GM23338 (cell line): ENCODE measurements around the gene AMELY. TPM values are rescaled to one million over a fixed set of nuclear protein-coding genes. Genes with fewer than 3 reads are reported as not detected.

Source experiments
- ATAC-seq: fragments of 200-7000 bp; cut with Tn5 transposase; 3 replicates; pipeline ENCODE4 v1.9.1; 2020
- DNase-seq: peaks from one replicate; pipeline ENCODE4 v3.0.0-alpha.2; 2015; ENCODE audit warnings: low spot score
- H2AFZ ChIP-seq: fragments of 200-600 bp; sonication (generic); 2 replicates; pipeline ENCODE4 v1.8.0; 2016; ENCODE audit warnings: antibody characterized with exemption, mild to moderate bottlenecking, moderate library complexity
- H3F3A ChIP-seq: fragments of 200-600 bp; sonication (generic); replicated peaks from 2 replicates; pipeline ENCODE4 v1.8.0; 2017; ENCODE audit warnings: antibody characterized with exemption, mixed run types, low read depth
- H3K27ac ChIP-seq: fragments of 200-600 bp; sonication (generic); 2 replicates; pipeline ENCODE4 v1.6.1; 2016; ENCODE audit warnings: low read depth
- H3K27me3 ChIP-seq: fragments of 200-600 bp; sonication (generic); 2 replicates; pipeline ENCODE4 v1.8.0; 2016; ENCODE audit warnings: mild to moderate bottlenecking, mixed run types, moderate library complexity; ENCODE audit not compliant: insufficient read depth
- H3K36me3 ChIP-seq: fragments of 200-600 bp; sonication (generic); 2 replicates; pipeline ENCODE4 v1.8.0; 2016; ENCODE audit warnings: mild to moderate bottlenecking; ENCODE audit not compliant: insufficient read depth
- H3K4me1 ChIP-seq: fragments of 200-600 bp; sonication (generic); 2 replicates; pipeline ENCODE4 v1.8.0; 2016; ENCODE audit warnings: mild to moderate bottlenecking, moderate library complexity; ENCODE audit not compliant: insufficient read depth
- H3K4me2 ChIP-seq: fragments of 200-600 bp; sonication (generic); 2 replicates; pipeline ENCODE4 v1.7.1; 2017; ENCODE audit warnings: mixed run types
- H3K4me3 ChIP-seq: fragments of 200-600 bp; sonication (generic); 2 replicates; pipeline ENCODE4 v1.6.1; 2016; ENCODE audit warnings: mixed run types
- H3K79me2 ChIP-seq: fragments of 200-600 bp; sonication (generic); replicated peaks from 2 replicates; pipeline ENCODE4 v1.8.0; 2017; ENCODE audit warnings: mild to moderate bottlenecking; ENCODE audit not compliant: insufficient read depth
- H3K9me2 ChIP-seq: fragments of 200-600 bp; sonication (generic); 2 replicates; pipeline ENCODE4 v1.8.0; 2017; ENCODE audit not compliant: insufficient read depth
- H4K20me1 ChIP-seq: fragments of 200-600 bp; sonication (generic); replicated peaks from 2 replicates; pipeline ENCODE4 v1.8.0; 2017; ENCODE audit warnings: mild to moderate bottlenecking; ENCODE audit not compliant: insufficient read depth
- H3K27ac Mint-ChIP-seq: 2 replicates; pipeline ENCODE4 v1.8.0; 2020; ENCODE audit warnings: inconsistent platforms, mild to moderate bottlenecking, moderate library complexity, mixed read lengths
- H3K27me3 Mint-ChIP-seq: 3 replicates; pipeline ENCODE4 v1.8.0; 2022; ENCODE audit warnings: low read depth, mild to moderate bottlenecking, moderate library complexity, mixed read lengths, inconsistent platforms; ENCODE audit not compliant: insufficient read depth, poor library complexity
- H3K36me3 Mint-ChIP-seq: 3 replicates; pipeline ENCODE4 v1.8.0; 2021; ENCODE audit warnings: low read depth, mild to moderate bottlenecking, inconsistent platforms, moderate library complexity, mixed read lengths
- H3K4me1 Mint-ChIP-seq: 3 replicates; pipeline ENCODE4 v1.8.0; 2020; ENCODE audit warnings: mild to moderate bottlenecking, inconsistent platforms, mixed read lengths
- H3K4me3 Mint-ChIP-seq: 3 replicates; pipeline ENCODE4 v1.8.0; 2021; ENCODE audit warnings: moderate library complexity, mild to moderate bottlenecking, inconsistent platforms, mixed read lengths
- H3K9me3 Mint-ChIP-seq: 3 replicates; pipeline ENCODE4 v1.8.0; 2020; ENCODE audit warnings: moderate library complexity, mild to moderate bottlenecking, inconsistent platforms, mixed read lengths
- CREB1 ChIP-seq: fragments of 250-450 bp; sonication (Bioruptor Pico); IDR thresholded peaks from 2 replicates; pipeline ENCODE4 v1.5.0; 2020; ENCODE audit warnings: low read depth, mild to moderate bottlenecking, moderate library complexity
- ZNF114 ChIP-seq: fragments of 250-450 bp; sonication (Bioruptor Pico); IDR thresholded peaks from 2 replicates; pipeline ENCODE4 v1.5.0; 2020; ENCODE audit warnings: mild to moderate bottlenecking, moderate library complexity
- ZNF331 ChIP-seq: fragments of 250-450 bp; sonication (Bioruptor Pico); IDR thresholded peaks from 2 replicates; pipeline ENCODE4 v1.5.0; 2020; ENCODE audit warnings: low read depth, mild to moderate bottlenecking, moderate library complexity
- polyA plus RNA-seq: library from polyadenylated mRNA; unstranded; fragments of >200 nt; fragmentation: Nextera tagmentation; extraction: Ambion mirVana; gene quantifications from 2 replicates; pipeline ENCODE4 v1.2.1, GENCODE V29; 2016
- total RNA-seq: library from RNA; depleted of rRNA; stranded (reverse); fragments of >200 nt; shearing (Covaris generic); gene quantifications from 2 replicates; pipeline ENCODE4 v1.2.3, GENCODE V29; 2014
- TF ChIP-seq, protein P1 (sequence below): fragments of 250-450 bp; sonication (Bioruptor Pico); IDR thresholded peaks from 2 replicates; pipeline ENCODE4 v1.5.0; 2020; ENCODE audit warnings: mild to moderate bottlenecking, moderate library complexity
- TF ChIP-seq, protein P2 (sequence below): IDR thresholded peaks from 2 replicates; pipeline ENCODE4 v1.6.1; 2016; ENCODE audit warnings: antibody characterized with exemption

Gene AMELY
- total and polyA plus RNA-seq, 2 experiments from 2014 or later, result not detected

DNA sequence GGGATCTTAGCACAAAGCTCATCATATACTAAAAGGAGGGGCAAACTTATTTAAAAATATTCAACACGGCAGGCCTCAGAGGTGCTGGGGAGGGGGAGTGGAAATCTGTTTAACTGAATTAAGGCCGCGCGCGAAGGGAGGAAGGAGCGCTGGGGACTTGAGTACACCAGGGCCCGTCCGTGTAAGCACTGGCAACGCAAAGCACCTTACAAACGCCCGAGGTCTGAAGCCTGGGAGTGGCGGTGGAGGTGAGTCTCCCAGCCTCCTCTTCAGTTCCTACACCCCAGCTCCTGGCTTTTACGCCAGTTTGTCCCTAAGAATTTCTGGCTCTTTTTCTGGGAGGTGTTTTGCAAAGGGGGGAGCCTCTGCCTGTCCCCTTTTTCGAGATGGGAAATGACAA, 1.7 kb downstream of the AMELY start:
- peaks cover 20% of the 10 kb centered on the region for H3K79me2 ChIP-seq
- peaks cover 28% of the 10 kb centered on the region; the same call in 1 of the 2 replicates for H3K27me3 ChIP-seq
- peak overlapping the region; percentile 82 for H3K4me2 ChIP-seq
- H3K36me3 ChIP-seq, result no peaks in the 10 kb centered on the region
- ATAC-seq, result peak; percentile 35
- 0 out of 2 replicates have a peak, but pooled peaks cover 5% of the 10 kb centered on the region for H4K20me1 ChIP-seq
- peaks cover 22% of the 10 kb centered on the region for H3K4me1 Mint-ChIP-seq
- H3K36me3 Mint-ChIP-seq, result peaks cover 23% of the 10 kb centered on the region
- H2AFZ ChIP-seq, result no peak overlapping the region
- H3K27me3 Mint-ChIP-seq, result peaks cover 11% of the 10 kb centered on the region
- TF ChIP-seq, protein P1, sequence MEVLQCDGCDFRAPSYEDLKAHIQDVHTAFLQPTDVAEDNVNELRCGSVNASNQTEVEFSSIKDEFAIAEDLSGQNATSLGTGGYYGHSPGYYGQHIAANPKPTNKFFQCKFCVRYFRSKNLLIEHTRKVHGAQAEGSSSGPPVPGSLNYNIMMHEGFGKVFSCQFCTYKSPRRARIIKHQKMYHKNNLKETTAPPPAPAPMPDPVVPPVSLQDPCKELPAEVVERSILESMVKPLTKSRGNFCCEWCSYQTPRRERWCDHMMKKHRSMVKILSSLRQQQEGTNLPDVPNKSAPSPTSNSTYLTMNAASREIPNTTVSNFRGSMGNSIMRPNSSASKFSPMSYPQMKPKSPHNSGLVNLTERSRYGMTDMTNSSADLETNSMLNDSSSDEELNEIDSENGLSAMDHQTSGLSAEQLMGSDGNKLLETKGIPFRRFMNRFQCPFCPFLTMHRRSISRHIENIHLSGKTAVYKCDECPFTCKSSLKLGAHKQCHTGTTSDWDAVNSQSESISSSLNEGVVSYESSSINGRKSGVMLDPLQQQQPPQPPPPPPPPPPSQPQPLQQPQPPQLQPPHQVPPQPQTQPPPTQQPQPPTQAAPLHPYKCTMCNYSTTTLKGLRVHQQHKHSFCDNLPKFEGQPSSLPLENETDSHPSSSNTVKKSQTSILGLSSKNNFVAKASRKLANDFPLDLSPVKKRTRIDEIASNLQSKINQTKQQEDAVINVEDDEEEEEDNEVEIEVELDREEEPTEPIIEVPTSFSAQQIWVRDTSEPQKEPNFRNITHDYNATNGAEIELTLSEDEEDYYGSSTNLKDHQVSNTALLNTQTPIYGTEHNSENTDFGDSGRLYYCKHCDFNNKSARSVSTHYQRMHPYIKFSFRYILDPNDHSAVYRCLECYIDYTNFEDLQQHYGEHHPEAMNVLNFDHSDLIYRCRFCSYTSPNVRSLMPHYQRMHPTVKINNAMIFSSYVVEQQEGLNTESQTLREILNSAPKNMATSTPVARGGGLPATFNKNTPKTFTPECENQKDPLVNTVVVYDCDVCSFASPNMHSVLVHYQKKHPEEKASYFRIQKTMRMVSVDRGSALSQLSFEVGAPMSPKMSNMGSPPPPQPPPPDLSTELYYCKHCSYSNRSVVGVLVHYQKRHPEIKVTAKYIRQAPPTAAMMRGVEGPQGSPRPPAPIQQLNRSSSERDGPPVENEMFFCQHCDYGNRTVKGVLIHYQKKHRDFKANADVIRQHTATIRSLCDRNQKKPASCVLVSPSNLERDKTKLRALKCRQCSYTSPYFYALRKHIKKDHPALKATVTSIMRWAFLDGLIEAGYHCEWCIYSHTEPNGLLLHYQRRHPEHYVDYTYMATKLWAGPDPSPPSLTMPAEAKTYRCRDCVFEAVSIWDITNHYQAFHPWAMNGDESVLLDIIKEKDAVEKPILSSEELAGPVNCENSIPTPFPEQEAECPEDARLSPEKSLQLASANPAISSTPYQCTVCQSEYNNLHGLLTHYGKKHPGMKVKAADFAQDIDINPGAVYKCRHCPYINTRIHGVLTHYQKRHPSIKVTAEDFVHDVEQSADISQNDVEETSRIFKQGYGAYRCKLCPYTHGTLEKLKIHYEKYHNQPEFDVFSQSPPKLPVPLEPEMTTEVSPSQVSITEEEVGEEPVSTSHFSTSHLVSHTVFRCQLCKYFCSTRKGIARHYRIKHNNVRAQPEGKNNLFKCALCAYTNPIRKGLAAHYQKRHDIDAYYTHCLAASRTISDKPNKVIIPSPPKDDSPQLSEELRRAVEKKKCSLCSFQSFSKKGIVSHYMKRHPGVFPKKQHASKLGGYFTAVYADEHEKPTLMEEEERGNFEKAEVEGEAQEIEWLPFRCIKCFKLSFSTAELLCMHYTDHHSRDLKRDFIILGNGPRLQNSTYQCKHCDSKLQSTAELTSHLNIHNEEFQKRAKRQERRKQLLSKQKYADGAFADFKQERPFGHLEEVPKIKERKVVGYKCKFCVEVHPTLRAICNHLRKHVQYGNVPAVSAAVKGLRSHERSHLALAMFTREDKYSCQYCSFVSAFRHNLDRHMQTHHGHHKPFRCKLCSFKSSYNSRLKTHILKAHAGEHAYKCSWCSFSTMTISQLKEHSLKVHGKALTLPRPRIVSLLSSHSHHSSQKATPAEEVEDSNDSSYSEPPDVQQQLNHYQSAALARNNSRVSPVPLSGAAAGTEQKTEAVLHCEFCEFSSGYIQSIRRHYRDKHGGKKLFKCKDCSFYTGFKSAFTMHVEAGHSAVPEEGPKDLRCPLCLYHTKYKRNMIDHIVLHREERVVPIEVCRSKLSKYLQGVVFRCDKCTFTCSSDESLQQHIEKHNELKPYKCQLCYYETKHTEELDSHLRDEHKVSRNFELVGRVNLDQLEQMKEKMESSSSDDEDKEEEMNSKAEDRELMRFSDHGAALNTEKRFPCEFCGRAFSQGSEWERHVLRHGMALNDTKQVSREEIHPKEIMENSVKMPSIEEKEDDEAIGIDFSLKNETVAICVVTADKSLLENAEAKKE (CRISPR knock-in tag), result no peak
- no peak for TF ChIP-seq ZNF114 (CRISPR knock-in tag)
- TF ChIP-seq ZNF331 (CRISPR knock-in tag), result no peak
- TF ChIP-seq, protein P2, sequence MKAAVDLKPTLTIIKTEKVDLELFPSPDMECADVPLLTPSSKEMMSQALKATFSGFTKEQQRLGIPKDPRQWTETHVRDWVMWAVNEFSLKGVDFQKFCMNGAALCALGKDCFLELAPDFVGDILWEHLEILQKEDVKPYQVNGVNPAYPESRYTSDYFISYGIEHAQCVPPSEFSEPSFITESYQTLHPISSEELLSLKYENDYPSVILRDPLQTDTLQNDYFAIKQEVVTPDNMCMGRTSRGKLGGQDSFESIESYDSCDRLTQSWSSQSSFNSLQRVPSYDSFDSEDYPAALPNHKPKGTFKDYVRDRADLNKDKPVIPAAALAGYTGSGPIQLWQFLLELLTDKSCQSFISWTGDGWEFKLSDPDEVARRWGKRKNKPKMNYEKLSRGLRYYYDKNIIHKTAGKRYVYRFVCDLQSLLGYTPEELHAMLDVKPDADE, result no peak
- TF ChIP-seq CREB1 (CRISPR knock-in tag), result no peak
- H3K4me3 Mint-ChIP-seq, result peak overlapping the region; percentile 86
- H3K4me1 ChIP-seq, result peaks cover 5% of the 10 kb centered on the region
- no peaks in the 10 kb centered on the region for H3K9me2 ChIP-seq
- DNase-seq, result peak; percentile 44
- H3K27ac ChIP-seq, result no peak overlapping the region
- no peaks in the 10 kb centered on the region for H3F3A ChIP-seq
- peak overlapping the region; percentile 95 for H3K27ac Mint-ChIP-seq
- H3K4me3 ChIP-seq, result peak overlapping the region; percentile 68
- no peaks in the 10 kb centered on the region for H3K9me3 Mint-ChIP-seq
